B cell (primary cell): ENCODE measurements around the gene PRKCA.

Experiments
- EZH2 ChIP-seq: IDR thresholded peaks from 2 replicates; pipeline ENCODE4 v1.6.1; 2012; ENCODE audit warnings: borderline replicate concordance, low read depth, mild to moderate bottlenecking, moderate library complexity, low read length; ENCODE audit not compliant: insufficient read depth, poor library complexity, severe bottlenecking
- TF ChIP-seq, protein P1 (sequence below): fragments of 200-600 bp; IDR thresholded peaks from one replicate; pipeline ENCODE4 v1.8.0; 2022; ENCODE audit warnings: antibody characterized with exemption, mild to moderate bottlenecking

DNA sequence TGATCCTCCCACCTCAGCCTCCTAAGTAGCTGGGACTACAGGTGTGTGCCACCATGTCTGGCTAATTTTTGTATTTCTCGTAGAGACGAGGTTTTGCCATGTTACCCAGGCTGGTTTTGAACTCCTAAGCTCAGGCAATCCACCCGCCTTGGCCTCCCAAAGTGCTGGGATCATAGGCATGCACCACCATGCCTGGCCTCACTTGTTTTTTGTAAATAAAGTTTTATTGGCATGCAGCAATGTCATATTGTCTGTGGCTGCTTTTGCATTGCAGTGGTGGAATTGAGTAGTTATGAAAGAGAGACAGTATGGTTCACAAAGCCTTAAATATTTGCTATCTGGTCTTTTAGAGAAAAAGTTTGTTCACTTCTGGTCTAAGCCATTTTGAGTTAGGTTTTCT lies 124.7 kb downstream of the PRKCA start:
- no peak for TF ChIP-seq EZH2
- TF ChIP-seq, protein P1, sequence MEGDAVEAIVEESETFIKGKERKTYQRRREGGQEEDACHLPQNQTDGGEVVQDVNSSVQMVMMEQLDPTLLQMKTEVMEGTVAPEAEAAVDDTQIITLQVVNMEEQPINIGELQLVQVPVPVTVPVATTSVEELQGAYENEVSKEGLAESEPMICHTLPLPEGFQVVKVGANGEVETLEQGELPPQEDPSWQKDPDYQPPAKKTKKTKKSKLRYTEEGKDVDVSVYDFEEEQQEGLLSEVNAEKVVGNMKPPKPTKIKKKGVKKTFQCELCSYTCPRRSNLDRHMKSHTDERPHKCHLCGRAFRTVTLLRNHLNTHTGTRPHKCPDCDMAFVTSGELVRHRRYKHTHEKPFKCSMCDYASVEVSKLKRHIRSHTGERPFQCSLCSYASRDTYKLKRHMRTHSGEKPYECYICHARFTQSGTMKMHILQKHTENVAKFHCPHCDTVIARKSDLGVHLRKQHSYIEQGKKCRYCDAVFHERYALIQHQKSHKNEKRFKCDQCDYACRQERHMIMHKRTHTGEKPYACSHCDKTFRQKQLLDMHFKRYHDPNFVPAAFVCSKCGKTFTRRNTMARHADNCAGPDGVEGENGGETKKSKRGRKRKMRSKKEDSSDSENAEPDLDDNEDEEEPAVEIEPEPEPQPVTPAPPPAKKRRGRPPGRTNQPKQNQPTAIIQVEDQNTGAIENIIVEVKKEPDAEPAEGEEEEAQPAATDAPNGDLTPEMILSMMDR: no peak
